ENCODE results near the gene UACA. TPM values are rescaled to one million over a fixed set of nuclear protein-coding genes. Genes with fewer than 3 reads are reported as not detected.

Gene UACA
- total and polyA plus RNA-seq, 2 donors (not counting 3 experiments of a cell fraction or from before 2014, with no cell fraction given) = 167 to 292 TPM

GRCh38 chr15:70605606-70606410 lies 157.6 kb downstream of the UACA start:
- no peak for TF ChIP-seq POLR2AphosphoS5 (IDR thresholded peaks at IDR 0.05; ENCODE audit: insufficient read depth, low read depth, low read length)
- TF ChIP-seq GATA2 (IDR thresholded peaks at IDR 0.05; ENCODE audit: insufficient read depth, insufficient read length, low read depth, low read length) = no peak
- TF ChIP-seq MAX (IDR thresholded peaks at IDR 0.05; ENCODE audit: insufficient read depth, insufficient read length) = no peak
- no peak for TF ChIP-seq FOS (IDR thresholded peaks at IDR 0.05; ENCODE audit: borderline replicate concordance, insufficient read depth, low read length)
- TF ChIP-seq EZH2 (IDR thresholded peaks at IDR 0.05; ENCODE audit: borderline replicate concordance, low read depth, low read length, severe bottlenecking) = no peak
- TF ChIP-seq JUN (IDR thresholded peaks at IDR 0.05; ENCODE audit: borderline replicate concordance, insufficient read depth, insufficient read length, low read depth) = no peak
- TF ChIP-seq CTCF (IDR thresholded peaks at IDR 0.05; ENCODE audit: extremely low read depth in 1 of 2, insufficient read depth in 1 of 2, low read depth in 1 of 2, low read length in 2 of 2) = no peak
- TF ChIP-seq POLR2A (IDR thresholded peaks at IDR 0.05; ENCODE audit: low read depth, low read length) = no peak
- no peak for TF ChIP-seq MYC (IDR thresholded peaks at IDR 0.05; ENCODE audit: low read depth, low read length)
- ChIA-PET CTCF (interaction anchor here (0.9 to 2.1 kb wide), 16 partner anchors 10 to 269 kb away, joined by 3 to 11 read pairs (median 3); no protein-coding TSS in a partner anchor), POLR2A (no interaction called here)
- Histone ChIP-seq H3K79me2 (ENCODE audit: control insufficient read depth, insufficient read depth, low read length) (no peaks in the 10 kb centered on the region), H3K27ac (ENCODE audit: insufficient read depth, low read depth, low read length) (no peak overlapping the region), H3K9me3 (replicated peaks; ENCODE audit: control insufficient read depth, insufficient read depth, low read length) (no peaks in the 10 kb centered on the region), H3K4me2 (ENCODE audit: insufficient read depth, low read length) (peak overlapping the region; percentile 28), H3K4me1 (ENCODE audit: control insufficient read depth, extremely low read depth, insufficient read depth, low read length) (peaks cover 15% of the 10 kb centered on the region), H3K9ac (replicated peaks; ENCODE audit: extremely low read depth, insufficient read depth, low read length) (no peak overlapping the region), H3K9me1 (replicated peaks; ENCODE audit: control insufficient read depth, extremely low read depth, insufficient read depth, low read length) (no peaks in the 10 kb centered on the region), H3K4me3 (replicated peaks in 1 of 3; ENCODE audit: insufficient read depth in 1 of 3, low read depth in 1 of 3, low read length in 3 of 3) (no peak overlapping the region), H3K27me3 (ENCODE audit: control insufficient read depth in 2 of 2, insufficient read depth in 2 of 2, low read length in 2 of 2) (peaks cover 0 to 2% of the 10 kb centered on the region in 2 experiments), H2AFZ (ENCODE audit: low read depth, low read length) (peak overlapping the region; percentile 70), H3K36me3 (ENCODE audit: control insufficient read depth in 2 of 2, extremely low read depth in 1 of 2, insufficient read depth in 2 of 2, low read length in 2 of 2) (no peaks in the 10 kb centered on the region), H4K20me1 (replicated peaks; ENCODE audit: control insufficient read depth, extremely low read depth, insufficient read depth, low read length) (no peaks in the 10 kb centered on the region)
- intact Hi-C loops (cut with micrococcal nuclease) = no loop called here
- FAIRE-seq (peak; percentile 90), DNase-seq (ENCODE audit: low read depth, low spot score) (peak; percentile 94)
- no TSS peak for BruUV-seq (replicated peaks)
- dilution Hi-C loops (cut with MboI; ENCODE audit: extremely low pct_ligation_motif_present, low sequenced_read_pairs) = no loop called here
